ENCODE data around the gene CTSW. TPM values are rescaled to one million over a fixed set of nuclear protein-coding genes. Genes with fewer than 3 reads are reported as not detected.
"Not testable (repeated sequence)": the region's sequence is repeated elsewhere in the genome, so short reads cannot be mapped to it uniquely, and the experiment has no call there.

Gene CTSW
- total RNA-seq, 3 donors from 2014 or later (not counting 1 experiment from before 2014, with no cell fraction given): 765 to 1,016 (median 976) TPM

DNA sequence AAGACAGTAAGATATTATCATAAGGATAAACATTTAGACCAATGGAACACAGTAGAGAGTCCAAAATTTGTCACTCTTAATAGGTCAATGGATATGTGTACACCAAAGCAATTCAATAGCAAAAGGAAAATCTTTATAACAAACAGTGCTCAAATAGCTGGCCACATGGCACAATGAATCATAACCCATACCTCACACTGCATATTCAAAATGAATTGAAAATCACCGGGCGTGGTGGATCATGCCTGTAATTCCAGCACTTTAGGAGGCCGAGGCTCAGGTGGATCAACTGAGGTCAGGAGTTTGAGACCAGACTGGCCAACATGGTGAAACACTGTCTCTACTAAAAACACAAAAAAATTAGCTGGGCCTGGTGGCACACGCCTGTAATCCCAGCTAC lies 37.5 kb upstream of the CTSW start:
- H3K36me3 Mint-ChIP-seq: no peaks in the 10 kb centered on the region
- no peaks in the 10 kb centered on the region for H3K9me3 Mint-ChIP-seq
- Histone ChIP-seq H3K27ac (ENCODE audit: low read length) (no peak overlapping the region), H3K9me3 (ENCODE audit: control insufficient read depth, insufficient read depth, low read length) (no peaks in the 10 kb centered on the region), H3K27me3 (ENCODE audit: control insufficient read depth, insufficient read depth, low read length) (no peaks in the 10 kb centered on the region), H3K4me3 (ENCODE audit: low read length) (no peak overlapping the region), H3K4me1 (ENCODE audit: control insufficient read depth, insufficient read depth, low read length) (no peaks in the 10 kb centered on the region), H3K36me3 (ENCODE audit: control insufficient read depth, insufficient read depth, low read length) (no peaks in the 10 kb centered on the region)
- H3K27ac Mint-ChIP-seq: no peak overlapping the region
- 90% methylated on average over 4 of the region's 4 CpGs for WGBS (ENCODE audit: insufficient coverage)
- DNase-seq (no peak), ATAC-seq (no peak)
- H3K4me1 Mint-ChIP-seq: no peaks in the 10 kb centered on the region
- H3K4me3 Mint-ChIP-seq: no peak overlapping the region
- TF ChIP-seq, protein P1, sequence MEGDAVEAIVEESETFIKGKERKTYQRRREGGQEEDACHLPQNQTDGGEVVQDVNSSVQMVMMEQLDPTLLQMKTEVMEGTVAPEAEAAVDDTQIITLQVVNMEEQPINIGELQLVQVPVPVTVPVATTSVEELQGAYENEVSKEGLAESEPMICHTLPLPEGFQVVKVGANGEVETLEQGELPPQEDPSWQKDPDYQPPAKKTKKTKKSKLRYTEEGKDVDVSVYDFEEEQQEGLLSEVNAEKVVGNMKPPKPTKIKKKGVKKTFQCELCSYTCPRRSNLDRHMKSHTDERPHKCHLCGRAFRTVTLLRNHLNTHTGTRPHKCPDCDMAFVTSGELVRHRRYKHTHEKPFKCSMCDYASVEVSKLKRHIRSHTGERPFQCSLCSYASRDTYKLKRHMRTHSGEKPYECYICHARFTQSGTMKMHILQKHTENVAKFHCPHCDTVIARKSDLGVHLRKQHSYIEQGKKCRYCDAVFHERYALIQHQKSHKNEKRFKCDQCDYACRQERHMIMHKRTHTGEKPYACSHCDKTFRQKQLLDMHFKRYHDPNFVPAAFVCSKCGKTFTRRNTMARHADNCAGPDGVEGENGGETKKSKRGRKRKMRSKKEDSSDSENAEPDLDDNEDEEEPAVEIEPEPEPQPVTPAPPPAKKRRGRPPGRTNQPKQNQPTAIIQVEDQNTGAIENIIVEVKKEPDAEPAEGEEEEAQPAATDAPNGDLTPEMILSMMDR (IDR thresholded peaks at IDR 0.05): no peak
- H3K27me3 Mint-ChIP-seq (ENCODE audit: low read depth in 2 of 2): no peaks in the 10 kb centered on the region
- intact Hi-C loops (cut with micrococcal nuclease): no loop called here

- intact Hi-C loops (cut with micrococcal nuclease): no loop called here
- Mint-ChIP-seq H3K4me1 (no peaks in the 10 kb centered on the region), H3K9me3 (no peaks in the 10 kb centered on the region), H3K4me3 (no peak overlapping the region), H3K36me3 (no peaks in the 10 kb centered on the region), H3K27me3 (ENCODE audit: low read depth in 2 of 2) (no peaks in the 10 kb centered on the region), H3K27ac (no peak overlapping the region)
- H3K27me3 ChIP-seq (ENCODE audit: control insufficient read depth, insufficient read depth, low read length): no peaks in the 10 kb centered on the region
- 96% methylated on average over 2 of the region's 3 CpGs for WGBS (ENCODE audit: insufficient coverage)
- ATAC-seq (no peak), DNase-seq (no peak)
- no peak overlapping the region for H3K27ac ChIP-seq (ENCODE audit: low read length)
- H3K4me1 ChIP-seq (ENCODE audit: control insufficient read depth, insufficient read depth, low read length): no peaks in the 10 kb centered on the region
- TF ChIP-seq, protein P1 (IDR thresholded peaks at IDR 0.05): no peak
- no peaks in the 10 kb centered on the region for H3K9me3 ChIP-seq (ENCODE audit: control insufficient read depth, insufficient read depth, low read length)
- H3K36me3 ChIP-seq (ENCODE audit: control insufficient read depth, insufficient read depth, low read length): no peaks in the 10 kb centered on the region
- H3K4me3 ChIP-seq (ENCODE audit: low read length): no peak overlapping the region
Measured at GRCh38 chr11:65843811-65844210, 35.8 kb upstream of the CTSW start.

GRCh38 chr11:65844231-65844872 lies 35.3 kb upstream of the CTSW start:
- no peaks in the 10 kb centered on the region for H3K36me3 Mint-ChIP-seq
- TF ChIP-seq, protein P1 (IDR thresholded peaks at IDR 0.05): no peak
- Histone ChIP-seq H3K27me3 (ENCODE audit: control insufficient read depth, insufficient read depth, low read length) (no peaks in the 10 kb centered on the region), H3K36me3 (ENCODE audit: control insufficient read depth, insufficient read depth, low read length) (no peaks in the 10 kb centered on the region), H3K4me3 (ENCODE audit: low read length) (no peak overlapping the region), H3K27ac (ENCODE audit: low read length) (no peak overlapping the region), H3K4me1 (ENCODE audit: control insufficient read depth, insufficient read depth, low read length) (no peaks in the 10 kb centered on the region), H3K9me3 (ENCODE audit: control insufficient read depth, insufficient read depth, low read length) (no peaks in the 10 kb centered on the region)
- no peak for ATAC-seq
- 85% methylated on average over 9 of the region's 10 CpGs for WGBS (ENCODE audit: insufficient coverage)
- H3K27me3 Mint-ChIP-seq (ENCODE audit: low read depth in 2 of 2): no peaks in the 10 kb centered on the region
- H3K4me1 Mint-ChIP-seq: no peaks in the 10 kb centered on the region
- no peak overlapping the region for H3K4me3 Mint-ChIP-seq
- H3K27ac Mint-ChIP-seq: no peak overlapping the region
- DNase-seq: no peak
- intact Hi-C loops (cut with micrococcal nuclease): no loop called here
- H3K9me3 Mint-ChIP-seq: no peaks in the 10 kb centered on the region

- Histone ChIP-seq H3K4me1 (ENCODE audit: control insufficient read depth, insufficient read depth, low read length) (no peaks in the 10 kb centered on the region), H3K36me3 (ENCODE audit: control insufficient read depth, insufficient read depth, low read length) (peaks cover 19% of the 10 kb centered on the region), H3K4me3 (ENCODE audit: low read length) (no peak overlapping the region), H3K27ac (ENCODE audit: low read length) (no peak overlapping the region), H3K27me3 (ENCODE audit: control insufficient read depth, insufficient read depth, low read length) (no peaks in the 10 kb centered on the region), H3K9me3 (ENCODE audit: control insufficient read depth, insufficient read depth, low read length) (peaks cover 4% of the 10 kb centered on the region)
- Mint-ChIP-seq H3K27me3 (ENCODE audit: low read depth in 2 of 2) (no peaks in the 10 kb centered on the region), H3K4me3 (no peak overlapping the region), H3K36me3 (no peaks in the 10 kb centered on the region), H3K27ac (no peak overlapping the region), H3K4me1 (peaks cover 0 to 8% of the 10 kb centered on the region in 2 donors), H3K9me3 (no peaks in the 10 kb centered on the region)
- intact Hi-C loops (cut with micrococcal nuclease): no loop called here
- ATAC-seq: no peak
- TF ChIP-seq, protein P1 (IDR thresholded peaks at IDR 0.05): no peak
- 91% methylated on average over 3 of the region's 3 CpGs for WGBS (ENCODE audit: insufficient coverage)
- DNase-seq: no peak
Measured at GRCh38 chr11:65847746-65848145, 31.9 kb upstream of the CTSW start.

- H3K9me3 Mint-ChIP-seq; H3K4me1 ChIP-seq (ENCODE audit: control insufficient read depth, insufficient read depth, low read length); intact Hi-C loops (cut with micrococcal nuclease); H3K36me3 Mint-ChIP-seq; H3K27me3 Mint-ChIP-seq (ENCODE audit: low read depth in 2 of 2); ATAC-seq; H3K27ac Mint-ChIP-seq; H3K9me3 ChIP-seq (ENCODE audit: control insufficient read depth, insufficient read depth, low read length); H3K27me3 ChIP-seq (ENCODE audit: control insufficient read depth, insufficient read depth, low read length); H3K27ac ChIP-seq (ENCODE audit: low read length); H3K4me3 ChIP-seq (ENCODE audit: low read length); H3K4me3 Mint-ChIP-seq: not testable (repeated sequence)
- WGBS (ENCODE audit: insufficient coverage): 76% methylated on average over 7 of the region's 7 CpGs
- H3K4me1 Mint-ChIP-seq: peaks cover 4 to 13% of the 10 kb centered on the region in 2 donors
- DNase-seq: peak in 1 of 2 donors; percentile 3
- H3K36me3 ChIP-seq (ENCODE audit: control insufficient read depth, insufficient read depth, low read length): peaks cover 28% of the 10 kb centered on the region
Measured at GRCh38 chr11:65848693-65849092, 30.9 kb upstream of the CTSW start.
